GM12878 (cell line): Measurements from ENCODE around the gene ANKRD1.

Experiments used
- BACH1 ChIP-seq: fragments of 450-650 bp; IDR thresholded peaks from 2 replicates; pipeline ENCODE4 v1.6.1; 2017; ENCODE audit warnings: mild to moderate bottlenecking, borderline replicate concordance
- BHLHE40 ChIP-seq, 2 experiments: fragments of 450-650 bp in 1 of 2; IDR thresholded peaks; 2 replicates each; pipeline ENCODE4 v1.6.1; 2011 to 2017; ENCODE audit warnings: low read depth in 2 of 2, borderline replicate concordance in 1 of 2, improper control_type of control experiment in 1 of 2, low read length in 1 of 2, mild to moderate bottlenecking in 1 of 2
- CTCF ChIP-seq, 3 experiments: IDR thresholded peaks in 2 of 3; conservative IDR thresholded peaks in 1 of 3; 2 replicates each; pipeline ENCODE4 v1.5.1; 2011; ENCODE audit warnings: low read depth in 3 of 3, low read length in 3 of 3, mild to moderate bottlenecking in 3 of 3, control low read depth in 2 of 3, moderate library complexity in 2 of 3, inconsistent platforms in 1 of 3, mixed read lengths in 1 of 3; ENCODE audit not compliant: control insufficient read depth in 2 of 3, insufficient read depth in 1 of 3; ENCODE audit errors: extremely low read depth in 1 of 3
- SUPT20H ChIP-seq: IDR thresholded peaks from 2 replicates; pipeline ENCODE4 v1.6.1; 2011; ENCODE audit warnings: low read depth, mild to moderate bottlenecking, low read length, moderate library complexity, borderline replicate concordance; ENCODE audit not compliant: control insufficient read depth

DNA sequence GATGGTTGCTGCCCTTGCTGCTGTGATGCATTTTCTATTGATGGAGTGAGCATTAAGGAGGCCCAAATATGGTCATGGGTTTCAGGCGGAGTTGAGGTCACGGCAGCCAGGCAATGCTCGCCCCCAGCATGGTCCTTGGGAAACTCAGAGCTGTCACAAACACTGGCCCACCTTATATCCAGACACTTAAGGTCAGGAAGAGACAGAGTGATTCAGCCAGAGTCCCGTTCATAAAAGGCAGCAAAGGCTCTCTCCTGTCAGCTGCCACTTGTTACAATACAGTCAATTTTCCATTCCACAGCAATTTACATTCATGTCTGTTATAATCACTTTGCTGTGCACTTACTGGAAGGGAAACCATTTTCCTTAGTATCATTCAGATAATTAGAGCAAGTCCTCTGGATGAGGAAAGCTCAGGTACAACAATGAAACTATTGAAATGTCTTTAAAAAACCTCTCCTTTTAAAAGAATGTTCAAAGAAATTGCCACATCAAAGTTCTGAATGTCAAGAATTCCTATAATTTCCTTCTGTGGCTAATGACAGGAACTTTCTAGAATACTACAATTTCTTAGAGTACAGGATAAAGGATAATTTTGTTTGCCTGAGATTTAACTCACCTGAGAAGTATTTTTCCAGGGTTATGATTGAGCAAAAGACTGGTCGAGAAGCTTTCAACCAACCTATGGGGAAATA lies 14.8 kb upstream of the ANKRD1 start:
- TF ChIP-seq CTCF (IDR thresholded peaks at IDR 0.05 in 2 of 3, conservative IDR thresholded peaks at IDR 0.05 in 1 of 3; ENCODE audit: control insufficient read depth in 2 of 3, extremely low read depth in 1 of 3, insufficient read depth in 1 of 3, low read depth in 3 of 3, low read length in 3 of 3), result no peak
- TF ChIP-seq BHLHE40 (IDR thresholded peaks at IDR 0.05; ENCODE audit: borderline replicate concordance in 1 of 2, low read depth in 2 of 2, low read length in 1 of 2), result no peak
- no peak for TF ChIP-seq BACH1
- no peak for TF ChIP-seq SUPT20H
